Caco-2 (cell line): ENCODE results near the gene CACNA1D. TPM values are rescaled to one million over a fixed set of nuclear protein-coding genes. Genes with fewer than 3 reads are reported as not detected.
A peak's percentile ranks its signal among the peaks of the same experiment; 100 is the strongest.

Experiments used
- BruUV-seq: library from RNA; stranded (reverse); fragments of 400-500 nt; replicated peaks from 2 replicates; lab custom pipeline; 2021; lab: Mats Ljungman, UMichigan
- CTCF ChIA-PET: fragments of 300-600 bp; sonication (Branson Sonifier 250); formaldehyde crosslinking; loops from one replicate; lab custom pipeline; 2022; ENCODE audit warnings: antibody characterized with exemption; lab: Charles Lee
- POLR2A ChIA-PET: fragments of 300-600 bp; sonication (Branson Sonifier 250); formaldehyde crosslinking; loops from one replicate; lab custom pipeline; 2022; ENCODE audit warnings: antibody characterized with exemption; lab: Charles Lee
- DNase-seq, 2 experiments: peaks; one replicate each; pipeline versions ENCODE4 v3.0.0 to v3.0.0-alpha.2; 2020 to 2022
- H3K27me3 ChIP-seq: replicated peaks from 2 replicates; pipeline ENCODE4 v1.6.0; 2011; ENCODE audit warnings: low read length; ENCODE audit not compliant: control insufficient read depth, insufficient read depth
- H3K36me3 ChIP-seq: 2 replicates; pipeline ENCODE4 v1.5.1; 2011; ENCODE audit warnings: low read length; ENCODE audit not compliant: control insufficient read depth, insufficient read depth
- H3K4me1 ChIP-seq: fragments of 250-450 bp; sonication (Bioruptor Pico); 2 replicates; pipeline ENCODE4 v1.5.1; 2020; ENCODE audit warnings: mild to moderate bottlenecking
- H3K4me3 ChIP-seq: 2 replicates; pipeline ENCODE4 v1.5.1; 2011; ENCODE audit warnings: low read depth, mild to moderate bottlenecking, control low read depth, low read length
- H3K9me3 ChIP-seq: fragments of 250-450 bp; sonication (Bioruptor Pico); 2 replicates; pipeline ENCODE4 v1.5.1; 2020; ENCODE audit warnings: mild to moderate bottlenecking, moderate library complexity
- H3K27ac Mint-ChIP-seq: one replicate; pipeline ENCODE4 v1.8.0; 2022; ENCODE audit warnings: mixed read lengths; ENCODE audit not compliant: unreplicated experiment
- H3K27me3 Mint-ChIP-seq: one replicate; pipeline ENCODE4 v1.8.0; 2022; ENCODE audit warnings: mixed read lengths; ENCODE audit not compliant: insufficient read depth, unreplicated experiment
- H3K36me3 Mint-ChIP-seq: one replicate; pipeline ENCODE4 v1.8.0; 2022; ENCODE audit warnings: mild to moderate bottlenecking, mixed read lengths; ENCODE audit not compliant: insufficient read depth, unreplicated experiment
- H3K4me1 Mint-ChIP-seq: one replicate; pipeline ENCODE4 v1.8.0; 2022; ENCODE audit warnings: low read depth, mixed read lengths; ENCODE audit not compliant: unreplicated experiment
- H3K4me3 Mint-ChIP-seq: one replicate; pipeline ENCODE4 v1.8.0; 2022; ENCODE audit warnings: mild to moderate bottlenecking, moderate library complexity, mixed read lengths; ENCODE audit not compliant: unreplicated experiment
- H3K9me3 Mint-ChIP-seq: one replicate; pipeline ENCODE4 v1.8.0; 2022; ENCODE audit warnings: mixed read lengths; ENCODE audit not compliant: unreplicated experiment
- intact Hi-C: fragments of 100-400 bp; cut with micrococcal nuclease; formaldehyde crosslinking; loops from one replicate; pipeline ENCODE4 v1.10.0; 2022; ENCODE audit not compliant: unreplicated experiment
- total RNA-seq: library from RNA; stranded (reverse); gene quantifications from 2 replicates; pipeline ENCODE4 v1.2.3, GENCODE V29; 2022
- TF ChIP-seq, protein P1 (sequence below), 2 experiments: fragments of 200-600 bp in 1 of 2; IDR thresholded peaks; 1 replicate in 1 of 2; 2 replicates in 1 of 2; pipeline versions ENCODE4 v1.5.1 to v1.8.0; 2011 to 2022; ENCODE audit warnings: antibody characterized with exemption in 1 of 2, control low read depth in 1 of 2, inconsistent platforms in 1 of 2, low read depth in 1 of 2, low read length in 1 of 2, mild to moderate bottlenecking in 1 of 2, moderate library complexity in 1 of 2; ENCODE audit not compliant: insufficient read depth in 1 of 2, severe bottlenecking in 1 of 2, unreplicated experiment in 1 of 2

The CACNA1D gene
- total RNA-seq, 1 experiment from 2014 or later, result 13.3 TPM

DNA sequence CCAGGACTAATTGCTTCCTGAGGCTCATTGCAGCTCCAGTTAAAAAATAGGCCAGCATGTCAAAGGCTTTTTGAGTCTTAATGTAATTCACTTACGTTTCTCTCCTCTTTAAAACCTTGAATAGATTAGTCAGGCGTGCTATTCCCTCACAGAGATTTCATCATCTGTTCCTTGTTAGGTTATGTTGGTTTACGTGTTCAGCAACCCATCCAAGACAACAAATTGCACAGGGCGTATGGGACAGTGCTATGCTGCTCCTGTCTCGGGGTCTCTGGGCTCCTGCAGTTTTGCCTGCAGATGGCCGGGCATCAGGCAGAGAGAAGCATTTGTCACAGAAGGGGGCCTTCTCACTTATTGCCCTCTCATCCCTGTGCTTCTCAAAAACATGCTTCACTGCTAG lies 234.7 kb downstream of the CACNA1D start:
- DNase-seq, result no peak
- intact Hi-C loops, result loop anchor here (2.0 to 10.0 kb wide), 2 partner anchors 76 to 116 kb away; partner anchors contain the start of genes CHDH and IL17RB
- Mint-ChIP-seq H3K4me1 (no peaks in the 10 kb centered on the region), H3K4me3 (no peak overlapping the region), H3K27ac (no peak overlapping the region), H3K36me3 (no peaks in the 10 kb centered on the region), H3K9me3 (no peaks in the 10 kb centered on the region), H3K27me3 (no peaks in the 10 kb centered on the region)
- CTCF ChIA-PET, result no interaction called here
- Histone ChIP-seq H3K4me3 (no peak overlapping the region), H3K4me1 (no peaks in the 10 kb centered on the region), H3K27me3 (no peaks in the 10 kb centered on the region), H3K36me3 (no peaks in the 10 kb centered on the region), H3K9me3 (no peaks in the 10 kb centered on the region)
- POLR2A ChIA-PET, result no interaction called here
- no TSS peak for BruUV-seq
- TF ChIP-seq, protein P1, sequence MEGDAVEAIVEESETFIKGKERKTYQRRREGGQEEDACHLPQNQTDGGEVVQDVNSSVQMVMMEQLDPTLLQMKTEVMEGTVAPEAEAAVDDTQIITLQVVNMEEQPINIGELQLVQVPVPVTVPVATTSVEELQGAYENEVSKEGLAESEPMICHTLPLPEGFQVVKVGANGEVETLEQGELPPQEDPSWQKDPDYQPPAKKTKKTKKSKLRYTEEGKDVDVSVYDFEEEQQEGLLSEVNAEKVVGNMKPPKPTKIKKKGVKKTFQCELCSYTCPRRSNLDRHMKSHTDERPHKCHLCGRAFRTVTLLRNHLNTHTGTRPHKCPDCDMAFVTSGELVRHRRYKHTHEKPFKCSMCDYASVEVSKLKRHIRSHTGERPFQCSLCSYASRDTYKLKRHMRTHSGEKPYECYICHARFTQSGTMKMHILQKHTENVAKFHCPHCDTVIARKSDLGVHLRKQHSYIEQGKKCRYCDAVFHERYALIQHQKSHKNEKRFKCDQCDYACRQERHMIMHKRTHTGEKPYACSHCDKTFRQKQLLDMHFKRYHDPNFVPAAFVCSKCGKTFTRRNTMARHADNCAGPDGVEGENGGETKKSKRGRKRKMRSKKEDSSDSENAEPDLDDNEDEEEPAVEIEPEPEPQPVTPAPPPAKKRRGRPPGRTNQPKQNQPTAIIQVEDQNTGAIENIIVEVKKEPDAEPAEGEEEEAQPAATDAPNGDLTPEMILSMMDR (IDR thresholded peaks at IDR 0.05; ENCODE audit: insufficient read depth in 1 of 2, low read depth in 1 of 2, low read length in 1 of 2, severe bottlenecking in 1 of 2, unreplicated experiment in 1 of 2), result no peak

DNA sequence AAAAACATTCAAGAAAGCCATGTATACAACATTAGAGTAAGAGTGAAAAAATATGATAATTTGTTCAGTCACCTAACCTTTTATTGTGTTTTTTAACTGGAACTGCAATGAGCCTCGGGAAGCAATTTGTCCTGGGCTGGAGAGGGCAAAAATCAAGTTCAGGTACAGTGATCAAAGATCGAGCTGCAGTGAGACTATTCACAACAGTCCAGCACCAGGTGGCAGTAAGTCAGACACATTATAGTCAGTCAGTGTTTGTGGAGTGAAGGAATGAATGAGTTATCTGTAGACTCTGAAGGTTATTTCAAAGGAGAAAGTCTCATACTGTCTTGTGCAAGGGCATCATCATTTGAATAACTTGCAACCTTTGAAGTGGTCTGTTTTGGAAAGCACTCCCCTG lies 235.2 kb downstream of the CACNA1D start:
- TF ChIP-seq, protein P1 (IDR thresholded peaks at IDR 0.05; ENCODE audit: insufficient read depth in 1 of 2, low read depth in 1 of 2, low read length in 1 of 2, severe bottlenecking in 1 of 2, unreplicated experiment in 1 of 2), result peak in 1 of 2 experiments; percentile 37
- CTCF ChIA-PET, result interaction anchor here (0.5 kb wide), 1 partner anchor 35 kb away, joined by 3 read pairs; no protein-coding TSS in a partner anchor
- H3K27me3 ChIP-seq, result no peaks in the 10 kb centered on the region
- H3K36me3 ChIP-seq, result no peaks in the 10 kb centered on the region
- H3K27me3 Mint-ChIP-seq, result no peaks in the 10 kb centered on the region
- no peak overlapping the region for H3K4me3 ChIP-seq
- H3K9me3 Mint-ChIP-seq, result no peaks in the 10 kb centered on the region
- no peaks in the 10 kb centered on the region for H3K36me3 Mint-ChIP-seq
- no peak overlapping the region for H3K27ac Mint-ChIP-seq
- no peak overlapping the region for H3K4me3 Mint-ChIP-seq
- H3K4me1 ChIP-seq, result no peaks in the 10 kb centered on the region
- intact Hi-C loops, result loop anchor here (2.0 to 10.0 kb wide), 2 partner anchors 75 to 115 kb away; partner anchors contain the start of genes CHDH and IL17RB
- peak in 1 of 2 experiments; percentile 20 for DNase-seq
- H3K9me3 ChIP-seq, result no peaks in the 10 kb centered on the region
- no peaks in the 10 kb centered on the region for H3K4me1 Mint-ChIP-seq
- POLR2A ChIA-PET, result no interaction called here
- no TSS peak for BruUV-seq

DNA sequence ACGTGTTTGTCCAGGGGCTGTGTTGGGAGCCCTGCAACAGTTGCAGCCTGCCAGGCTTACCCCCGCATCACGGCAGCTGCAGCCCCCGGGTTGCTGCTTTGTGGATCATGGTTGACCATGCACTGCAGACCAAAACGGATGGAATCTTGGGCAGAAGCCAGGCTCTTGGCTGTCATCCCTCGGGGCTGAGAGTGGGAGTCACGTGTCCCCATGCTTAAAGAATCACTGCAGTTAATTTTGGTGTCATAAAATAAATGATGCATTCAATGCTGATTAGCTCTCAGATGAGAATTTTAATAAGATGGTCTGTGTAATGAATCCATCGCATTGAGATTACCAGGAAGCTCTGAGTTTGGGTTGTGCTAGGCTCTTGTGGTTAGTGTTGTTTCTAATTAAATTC lies 236.2 kb downstream of the CACNA1D start:
- ChIA-PET POLR2A (no interaction called here), CTCF (no interaction called here)
- Histone ChIP-seq H3K27me3 (no peaks in the 10 kb centered on the region), H3K4me3 (no peak overlapping the region), H3K9me3 (no peaks in the 10 kb centered on the region), H3K36me3 (no peaks in the 10 kb centered on the region), H3K4me1 (no peaks in the 10 kb centered on the region)
- H3K27ac Mint-ChIP-seq, result no peak overlapping the region
- intact Hi-C loops, result no loop called here
- DNase-seq, result no peak
- H3K4me1 Mint-ChIP-seq, result no peaks in the 10 kb centered on the region
- H3K27me3 Mint-ChIP-seq, result no peaks in the 10 kb centered on the region
- BruUV-seq, result no TSS peak
- TF ChIP-seq, protein P1 (IDR thresholded peaks at IDR 0.05; ENCODE audit: insufficient read depth in 1 of 2, low read depth in 1 of 2, low read length in 1 of 2, severe bottlenecking in 1 of 2, unreplicated experiment in 1 of 2), result no peak
- no peaks in the 10 kb centered on the region for H3K9me3 Mint-ChIP-seq
- H3K4me3 Mint-ChIP-seq, result no peak overlapping the region
- no peaks in the 10 kb centered on the region for H3K36me3 Mint-ChIP-seq
